GM10266 (cell line): Measurements from ENCODE around the gene EYA3.
A peak's percentile ranks its signal among the peaks of the same experiment; 100 is the strongest.

Experiments
- DNase-seq: peaks from one replicate; pipeline ENCODE4 v3.0.0; 2012; ENCODE audit errors: extremely low spot score
- TF ChIP-seq, protein P1 (sequence below): IDR thresholded peaks from 2 replicates; pipeline ENCODE4 v1.5.1; 2012; ENCODE audit warnings: mild to moderate bottlenecking, low read depth; ENCODE audit not compliant: control insufficient read depth, insufficient read depth; ENCODE audit errors: missing control alignments

The EYA3 gene, protein sequence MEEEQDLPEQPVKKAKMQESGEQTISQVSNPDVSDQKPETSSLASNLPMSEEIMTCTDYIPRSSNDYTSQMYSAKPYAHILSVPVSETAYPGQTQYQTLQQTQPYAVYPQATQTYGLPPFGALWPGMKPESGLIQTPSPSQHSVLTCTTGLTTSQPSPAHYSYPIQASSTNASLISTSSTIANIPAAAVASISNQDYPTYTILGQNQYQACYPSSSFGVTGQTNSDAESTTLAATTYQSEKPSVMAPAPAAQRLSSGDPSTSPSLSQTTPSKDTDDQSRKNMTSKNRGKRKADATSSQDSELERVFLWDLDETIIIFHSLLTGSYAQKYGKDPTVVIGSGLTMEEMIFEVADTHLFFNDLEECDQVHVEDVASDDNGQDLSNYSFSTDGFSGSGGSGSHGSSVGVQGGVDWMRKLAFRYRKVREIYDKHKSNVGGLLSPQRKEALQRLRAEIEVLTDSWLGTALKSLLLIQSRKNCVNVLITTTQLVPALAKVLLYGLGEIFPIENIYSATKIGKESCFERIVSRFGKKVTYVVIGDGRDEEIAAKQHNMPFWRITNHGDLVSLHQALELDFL

DNA sequence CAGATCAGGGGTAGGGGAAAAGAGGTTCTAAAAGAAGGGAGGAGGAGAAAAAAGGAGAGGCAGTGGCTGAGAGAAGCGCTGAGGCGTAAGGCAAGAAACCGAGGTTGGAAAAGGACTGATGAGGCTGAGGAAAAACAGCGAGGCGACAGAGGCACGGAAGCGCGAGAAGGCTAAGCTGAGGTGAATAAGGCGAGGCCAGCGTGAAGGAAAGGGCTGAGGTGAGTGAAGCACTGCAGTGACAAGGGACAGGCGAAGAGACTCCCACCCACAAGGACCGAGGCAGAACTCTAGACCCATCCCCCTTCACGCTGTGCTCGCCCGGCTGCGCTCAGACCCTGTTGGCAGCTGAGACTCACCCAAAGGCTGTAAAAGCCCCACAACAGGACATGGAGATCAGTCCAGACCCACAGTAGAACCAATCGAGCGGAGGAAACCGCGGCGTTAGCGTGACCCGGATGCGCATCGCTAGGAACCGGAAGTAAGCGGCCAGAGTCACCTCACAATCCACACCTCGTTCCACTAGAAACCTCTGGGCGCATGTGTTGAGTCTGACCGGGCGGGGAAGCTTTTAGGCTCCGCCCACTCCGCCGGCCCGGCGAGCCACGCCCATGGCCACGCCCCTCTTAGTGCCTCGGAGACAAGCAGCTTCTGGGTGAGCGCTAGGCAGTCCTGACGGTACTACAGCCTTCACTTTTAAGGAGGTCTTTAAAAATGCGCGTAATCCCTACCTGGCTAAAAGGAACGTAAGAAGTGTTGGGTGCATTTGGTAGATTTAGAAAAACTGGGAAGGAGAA lies at the start of gene EYA3:
EYA3 (minus strand) TSS at position 443 of the 794 bp plus-strand sequence. CDS start 30,584 bp downstream, outside the sequence.
- TF ChIP-seq, protein P1, sequence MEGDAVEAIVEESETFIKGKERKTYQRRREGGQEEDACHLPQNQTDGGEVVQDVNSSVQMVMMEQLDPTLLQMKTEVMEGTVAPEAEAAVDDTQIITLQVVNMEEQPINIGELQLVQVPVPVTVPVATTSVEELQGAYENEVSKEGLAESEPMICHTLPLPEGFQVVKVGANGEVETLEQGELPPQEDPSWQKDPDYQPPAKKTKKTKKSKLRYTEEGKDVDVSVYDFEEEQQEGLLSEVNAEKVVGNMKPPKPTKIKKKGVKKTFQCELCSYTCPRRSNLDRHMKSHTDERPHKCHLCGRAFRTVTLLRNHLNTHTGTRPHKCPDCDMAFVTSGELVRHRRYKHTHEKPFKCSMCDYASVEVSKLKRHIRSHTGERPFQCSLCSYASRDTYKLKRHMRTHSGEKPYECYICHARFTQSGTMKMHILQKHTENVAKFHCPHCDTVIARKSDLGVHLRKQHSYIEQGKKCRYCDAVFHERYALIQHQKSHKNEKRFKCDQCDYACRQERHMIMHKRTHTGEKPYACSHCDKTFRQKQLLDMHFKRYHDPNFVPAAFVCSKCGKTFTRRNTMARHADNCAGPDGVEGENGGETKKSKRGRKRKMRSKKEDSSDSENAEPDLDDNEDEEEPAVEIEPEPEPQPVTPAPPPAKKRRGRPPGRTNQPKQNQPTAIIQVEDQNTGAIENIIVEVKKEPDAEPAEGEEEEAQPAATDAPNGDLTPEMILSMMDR, result no peak
- peak; percentile 94 for DNase-seq

DNA sequence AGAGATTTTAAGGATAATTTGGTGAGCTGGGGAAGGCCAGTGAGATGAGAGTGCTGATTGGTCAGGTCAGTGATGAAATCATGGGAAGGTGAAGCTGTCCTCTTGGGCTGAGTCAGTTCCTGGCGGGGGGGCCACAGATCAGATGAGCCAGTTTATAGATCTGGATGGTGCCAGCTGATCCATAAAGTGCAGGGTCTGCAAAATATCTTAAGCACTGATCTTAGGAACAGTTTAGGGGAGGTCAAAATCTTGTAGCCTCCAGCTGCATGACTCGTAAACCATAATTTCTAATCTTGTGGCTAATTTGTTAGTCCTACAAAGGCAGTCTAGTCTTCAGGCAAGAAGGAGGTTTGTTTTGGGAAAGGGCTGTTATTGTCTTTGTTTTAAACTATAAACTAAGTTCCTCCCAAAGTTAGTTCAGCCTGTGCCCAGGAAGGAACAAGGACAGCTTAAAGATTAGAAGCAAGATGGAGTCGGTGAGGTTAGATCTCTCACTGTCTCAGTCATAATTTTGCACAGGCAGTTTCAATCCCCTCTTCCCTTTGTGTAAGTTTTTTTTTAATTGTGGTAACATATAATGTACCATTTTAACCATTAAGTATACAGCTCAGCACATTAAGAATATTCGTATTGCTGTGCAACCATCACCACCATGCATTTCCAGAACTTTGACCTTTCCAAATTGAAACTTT lies 48.7 kb upstream of the EYA3 start:
- TF ChIP-seq, protein P1, result no peak
- DNase-seq, result no peak

DNA sequence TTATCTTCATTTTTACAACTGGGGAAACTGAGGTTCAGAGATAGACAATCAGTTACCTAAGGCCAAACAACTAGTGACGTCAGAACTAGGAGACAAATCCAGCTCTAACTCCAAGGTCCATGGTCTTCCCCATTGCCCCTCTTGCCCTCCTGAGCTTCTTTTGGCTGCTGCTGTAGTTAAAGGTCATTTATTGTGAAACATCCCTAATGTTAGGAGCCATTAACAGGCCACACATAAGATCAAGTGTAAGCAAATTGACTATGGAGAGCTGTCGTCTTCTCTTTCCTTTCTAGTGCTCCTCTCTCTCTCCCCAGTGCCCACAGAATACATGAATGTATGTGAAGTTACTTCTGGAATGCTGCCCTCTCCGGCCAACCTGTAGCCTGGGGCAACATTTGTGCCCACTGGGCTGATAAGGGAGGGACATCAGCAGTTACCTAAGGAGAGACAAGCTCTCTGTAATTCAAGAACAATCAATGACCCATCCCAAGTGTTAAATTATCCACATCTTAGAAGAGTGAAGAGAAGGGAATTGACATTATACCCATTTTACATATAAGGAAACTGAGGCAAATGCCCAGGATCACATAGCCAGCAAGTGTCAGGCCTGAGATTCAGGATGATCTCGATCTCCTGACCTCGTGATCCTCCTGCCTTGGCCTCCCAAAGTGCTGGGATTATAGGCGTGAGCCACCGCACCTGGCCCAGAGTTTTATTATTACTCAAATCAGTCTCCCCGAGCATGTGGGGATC lies 47.9 kb upstream of the EYA3 start:
- no peak for DNase-seq
- TF ChIP-seq, protein P1, result no peak

DNA sequence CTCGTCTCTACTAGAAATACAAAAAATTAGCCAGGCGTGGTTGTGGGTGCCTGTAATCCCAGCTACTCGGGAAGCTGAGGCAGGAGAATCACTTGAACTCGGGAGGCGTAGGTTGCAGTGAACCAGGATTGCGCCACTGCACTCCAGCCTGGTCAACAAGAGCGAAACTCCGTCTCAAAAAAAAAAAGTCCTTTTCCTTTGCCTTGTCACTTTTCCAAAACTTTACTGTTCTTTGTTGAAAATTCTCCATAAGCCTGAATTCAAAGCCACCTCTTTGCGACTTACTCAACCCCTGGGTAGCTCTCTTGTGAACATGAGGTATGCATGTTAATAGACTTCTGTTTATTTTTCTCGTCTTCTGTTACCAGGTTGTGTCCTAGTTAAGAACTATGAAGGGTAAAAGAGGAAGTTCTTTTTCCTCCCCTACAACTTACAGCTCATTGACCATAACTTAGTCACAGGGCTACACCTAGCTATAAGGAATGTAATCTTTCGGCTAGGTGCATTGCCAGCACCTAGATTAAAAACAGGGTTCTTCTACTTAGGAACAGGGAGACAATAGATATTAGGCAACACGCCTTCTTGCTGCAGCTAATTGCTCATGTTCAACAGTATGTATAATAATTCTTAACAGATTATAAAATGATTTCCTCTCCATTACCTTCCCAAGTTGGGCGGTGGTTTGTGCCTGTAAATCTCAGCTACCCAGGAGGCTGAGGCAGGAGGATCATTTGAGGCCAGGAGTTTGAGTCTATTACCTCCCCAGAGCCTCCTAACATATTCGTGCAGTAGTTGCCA lies 47.2 kb upstream of the EYA3 start:
- DNase-seq, result no peak
- TF ChIP-seq, protein P1, result no peak

DNA sequence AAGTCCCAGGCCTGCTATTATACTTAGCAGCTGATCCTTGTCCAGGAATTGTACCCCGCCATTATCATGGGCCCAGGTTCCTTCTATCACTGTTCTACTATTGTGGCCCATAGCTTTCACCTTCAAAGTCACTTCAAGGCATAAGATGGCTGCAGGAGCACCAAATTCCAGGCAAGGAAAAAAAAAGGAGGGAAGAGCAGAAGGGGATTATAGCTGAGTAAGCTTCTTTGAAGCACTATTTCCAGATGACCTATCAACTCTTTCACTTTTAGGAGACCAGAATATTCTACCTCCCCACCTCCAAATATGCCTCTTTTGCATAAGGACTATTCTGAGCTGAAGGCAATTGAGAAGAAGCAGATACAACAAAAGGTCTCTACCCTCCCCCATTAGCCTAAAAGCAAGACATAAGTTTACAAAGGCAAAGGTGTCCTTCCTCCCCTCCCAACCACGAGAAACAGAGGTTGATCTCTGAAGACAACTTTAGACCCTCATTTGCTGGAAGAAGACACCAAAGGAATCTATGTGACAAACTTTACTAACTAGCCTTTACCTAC lies 46.3 kb upstream of the EYA3 start:
- TF ChIP-seq, protein P1, result no peak
- DNase-seq, result no peak
